IMR-90 (cell line): Measurements from ENCODE around the gene DCHS2. TPM values are rescaled to one million over a fixed set of nuclear protein-coding genes. Genes with fewer than 3 reads are reported as not detected.

Experiments used
- ATAC-seq: fragments of 200-7000 bp; cut with Tn5 transposase; 2 replicates; pipeline ENCODE4 v1.9.1; 2020; ENCODE audit warnings: low read depth, mild to moderate bottlenecking, moderate library complexity
- BruUV-seq: library from RNA; stranded (reverse); fragments of 400-500 nt; replicated peaks from 2 replicates; lab custom pipeline; 2021; lab: Mats Ljungman, UMichigan
- CTCF ChIA-PET: fragments of 300-600 bp; formaldehyde crosslinking; extraction: SDS; loops from one replicate; lab custom pipeline; 2021; ENCODE audit warnings: antibody characterized with exemption; lab: Yijun Ruan, JAX
- POLR2A ChIA-PET: fragments of 300-600 bp; sonication (Branson Sonifier 250); formaldehyde crosslinking; loops from one replicate; lab custom pipeline; 2022; ENCODE audit warnings: antibody characterized with exemption; ENCODE audit not compliant: unreplicated experiment; lab: Charles Lee
- DNase-seq: peaks from one replicate; pipeline ENCODE4 v3.0.0; 2013
- H2AFZ ChIP-seq: replicated peaks from 2 replicates; pipeline ENCODE3; 2013; ENCODE audit warnings: low read length, mild to moderate bottlenecking; ENCODE audit not compliant: poor library complexity
- H2AK5ac ChIP-seq: 2 replicates; pipeline ENCODE4 v1.6.1; 2013; ENCODE audit warnings: low read depth, low read length, inconsistent platforms
- H2AK9ac ChIP-seq: replicated peaks from 2 replicates; pipeline ENCODE3; 2013; ENCODE audit warnings: mild to moderate bottlenecking, low read depth, low read length, moderate library complexity; ENCODE audit not compliant: poor library complexity
- H2BK120ac ChIP-seq: 2 replicates; pipeline ENCODE4 v1.6.1; 2013; ENCODE audit warnings: low read depth, low read length, inconsistent platforms
- H2BK15ac ChIP-seq: 3 replicates; pipeline ENCODE4 v1.6.1; 2013; ENCODE audit warnings: low read depth, low read length, inconsistent platforms
- H2BK20ac ChIP-seq: 2 replicates; pipeline ENCODE4 v1.6.1; 2013; ENCODE audit warnings: low read depth, mild to moderate bottlenecking, inconsistent platforms, low read length, moderate library complexity
- H2BK5ac ChIP-seq: 2 replicates; pipeline ENCODE4 v1.6.1; 2013; ENCODE audit warnings: mild to moderate bottlenecking, low read depth, low read length, inconsistent platforms; ENCODE audit not compliant: poor library complexity, severe bottlenecking
- H3K14ac ChIP-seq: replicated peaks from 2 replicates; pipeline ENCODE4 v1.6.1; 2013; ENCODE audit warnings: low read depth, low read length, inconsistent platforms
- H3K18ac ChIP-seq: 2 replicates; pipeline ENCODE4 v1.6.1; 2013; ENCODE audit warnings: low read depth, low read length, control low read depth
- H3K23ac ChIP-seq: 2 replicates; pipeline ENCODE4 v1.6.1; 2013; ENCODE audit warnings: low read depth, low read length, inconsistent platforms
- H3K27ac ChIP-seq: 2 replicates; pipeline ENCODE4 v1.5.1; 2013; ENCODE audit warnings: mild to moderate bottlenecking, control low read depth, low read length; ENCODE audit not compliant: insufficient read depth
- H3K27me3 ChIP-seq: 2 replicates; pipeline ENCODE4 v1.6.1; 2013; ENCODE audit warnings: low read length; ENCODE audit not compliant: control insufficient read depth, insufficient read depth
- H3K36me3 ChIP-seq: 2 replicates; pipeline ENCODE4 v1.6.1; 2013; ENCODE audit warnings: low read length, mixed read lengths; ENCODE audit not compliant: control insufficient read depth, insufficient read depth
- H3K4ac ChIP-seq: 2 replicates; pipeline ENCODE4 v1.6.1; 2013; ENCODE audit warnings: low read depth, low read length, inconsistent platforms
- H3K4me1 ChIP-seq: 2 replicates; pipeline ENCODE4 v1.6.1; 2013; ENCODE audit warnings: low read length, mixed read lengths; ENCODE audit not compliant: control insufficient read depth, insufficient read depth
- H3K4me2 ChIP-seq: 2 replicates; pipeline ENCODE4 v1.6.1; 2013; ENCODE audit warnings: low read depth, mild to moderate bottlenecking, control low read depth, low read length, moderate library complexity
- H3K4me3 ChIP-seq: 2 replicates; pipeline ENCODE4 v1.5.1; 2013; ENCODE audit warnings: low read depth, mild to moderate bottlenecking, control low read depth, low read length, moderate library complexity; ENCODE audit not compliant: insufficient read depth
- H3K56ac ChIP-seq: 2 replicates; pipeline ENCODE4 v1.6.1; 2013; ENCODE audit warnings: low read length, inconsistent platforms; ENCODE audit not compliant: insufficient read depth; ENCODE audit errors: extremely low read depth
- H3K79me1 ChIP-seq, 2 experiments: 2 replicates each; pipeline ENCODE4 v1.6.1; 2013; ENCODE audit warnings: low read length in 2 of 2, inconsistent platforms in 1 of 2, low read depth in 1 of 2
- H3K9ac ChIP-seq: 2 replicates; pipeline ENCODE4 v1.6.1; 2013; ENCODE audit warnings: low read depth, low read length, control low read depth
- H3K9me1 ChIP-seq: 2 replicates; pipeline ENCODE4 v1.6.1; 2013; ENCODE audit warnings: low read length, inconsistent platforms; ENCODE audit not compliant: insufficient read depth
- H3K9me3 ChIP-seq: 2 replicates; pipeline ENCODE4 v1.6.1; 2013; ENCODE audit warnings: low read length; ENCODE audit not compliant: control insufficient read depth, insufficient read depth
- H4K20me1 ChIP-seq: 2 replicates; pipeline ENCODE4 v1.6.1; 2013; ENCODE audit warnings: low read length, inconsistent platforms; ENCODE audit not compliant: insufficient read depth
- H4K5ac ChIP-seq: 2 replicates; pipeline ENCODE4 v1.6.1; 2013; ENCODE audit warnings: mild to moderate bottlenecking, low read depth, low read length, control low read depth
- H4K8ac ChIP-seq, 2 experiments: 2 replicates each; pipeline ENCODE4 v1.6.1; 2013; ENCODE audit warnings: low read depth in 2 of 2, low read length in 2 of 2, control low read depth in 1 of 2, inconsistent platforms in 1 of 2
- H4K91ac ChIP-seq: 2 replicates; pipeline ENCODE4 v1.6.1; 2013; ENCODE audit warnings: low read depth, low read length, inconsistent platforms; ENCODE audit not compliant: insufficient read depth
- CEBPB ChIP-seq: IDR thresholded peaks from 2 replicates; pipeline ENCODE4 v1.6.1; 2012; ENCODE audit warnings: low read depth, low read length, improper control_type of control experiment
- CHD1 ChIP-seq: IDR thresholded peaks from 2 replicates; pipeline ENCODE4 v1.6.1; 2012; ENCODE audit warnings: low read depth, low read length, improper control_type of control experiment
- FOS ChIP-seq: fragments of 150-350 bp; IDR thresholded peaks from 2 replicates; pipeline ENCODE4 v1.6.1; 2016; ENCODE audit warnings: low read depth, low read length
- MAFK ChIP-seq: IDR thresholded peaks from 2 replicates; pipeline ENCODE4 v1.6.1; 2012; ENCODE audit warnings: low read depth, low read length, improper control_type of control experiment
- MAZ ChIP-seq: IDR thresholded peaks from 2 replicates; pipeline ENCODE4 v1.6.1; 2012; ENCODE audit warnings: low read depth, mild to moderate bottlenecking, low read length, improper control_type of control experiment, moderate library complexity, borderline replicate concordance
- MXI1 ChIP-seq: IDR thresholded peaks from 2 replicates; pipeline ENCODE4 v1.6.1; 2012; ENCODE audit warnings: low read depth, mild to moderate bottlenecking, low read length, moderate library complexity, borderline replicate concordance
- NFE2L2 ChIP-seq: fragments of 150-350 bp; IDR thresholded peaks from 2 replicates; pipeline ENCODE4 v1.6.1; 2016; ENCODE audit warnings: low read depth, mild to moderate bottlenecking, low read length
- POLR2A ChIP-seq: IDR thresholded peaks from 2 replicates; pipeline ENCODE4 v1.6.1; 2012; ENCODE audit warnings: mild to moderate bottlenecking, low read depth, low read length
- RAD21 ChIP-seq: IDR thresholded peaks from 2 replicates; pipeline ENCODE4 v1.6.1; 2012; ENCODE audit warnings: low read length, improper control_type of control experiment
- RCOR1 ChIP-seq: IDR thresholded peaks from 2 replicates; pipeline ENCODE4 v1.6.1; 2012; ENCODE audit warnings: mild to moderate bottlenecking, low read length, improper control_type of control experiment; ENCODE audit not compliant: insufficient replicate concordance
- RFX5 ChIP-seq: IDR thresholded peaks from 2 replicates; pipeline ENCODE4 v1.8.0; 2012; ENCODE audit warnings: low read depth, mild to moderate bottlenecking, low read length, moderate library complexity
- SMC3 ChIP-seq: fragments of 150-350 bp; IDR thresholded peaks from 2 replicates; pipeline ENCODE4 v1.6.1; 2016; ENCODE audit warnings: low read depth, mild to moderate bottlenecking, antibody characterized with exemption, low read length, moderate library complexity
- WGBS, 2 experiments: methylation state at CpG; one replicate each; pipeline versions ENCODE4 v1.1.5 to v1.1.7; 2013; ENCODE audit warnings: missing lambda C conversion rate in 2 of 2; ENCODE audit not compliant: insufficient read length in 1 of 2; ENCODE audit errors: extremely low coverage in 2 of 2; 5-methylcytosine and 5-hydroxymethylcytosine counted together
- dilution Hi-C: fragments of 300-500 bp; cut with HindIII; formaldehyde crosslinking; loops from one replicate; pipeline ENCODE4 v1.14.3; 2018; ENCODE audit warnings: low sequenced_read_pairs; ENCODE audit not compliant: unreplicated experiment
- in situ Hi-C: fragments of 300-500 bp; cut with MboI; formaldehyde crosslinking; loops from 3 replicates; pipeline ENCODE4 v1.14.3; 2019; ENCODE audit warnings: low sequenced_read_pairs, inconsistent platforms, mixed read lengths
- intact Hi-C: fragments of 100-400 bp; cut with micrococcal nuclease; formaldehyde crosslinking; loops from 2 replicates; pipeline ENCODE4 v1.10.0; 2022
- polyA plus RNA-seq, 3 experiments: library from polyadenylated mRNA; depleted of rRNA; stranded (reverse); fragments of >200 nt; gene quantifications; 2 replicates each; pipeline ENCODE4 v1.2.3, GENCODE V29; 2012; ENCODE audit warnings: low replicate concordance in 1 of 3
- total RNA-seq: library from RNA; depleted of rRNA; stranded (reverse); fragments of >200 nt; gene quantifications from 2 replicates; pipeline ENCODE4 v1.2.3, GENCODE V29; 2012
- TF ChIP-seq, protein P1 (sequence below): fragments of 150-350 bp; IDR thresholded peaks from 2 replicates; pipeline ENCODE4 v1.6.1; 2016; ENCODE audit warnings: low read depth, mild to moderate bottlenecking, low read length, moderate library complexity, borderline replicate concordance

DCHS2 gene
- total and polyA plus RNA-seq, 2 of the 4 experiments (the other 2 are of a cell fraction) = not detected

DNA sequence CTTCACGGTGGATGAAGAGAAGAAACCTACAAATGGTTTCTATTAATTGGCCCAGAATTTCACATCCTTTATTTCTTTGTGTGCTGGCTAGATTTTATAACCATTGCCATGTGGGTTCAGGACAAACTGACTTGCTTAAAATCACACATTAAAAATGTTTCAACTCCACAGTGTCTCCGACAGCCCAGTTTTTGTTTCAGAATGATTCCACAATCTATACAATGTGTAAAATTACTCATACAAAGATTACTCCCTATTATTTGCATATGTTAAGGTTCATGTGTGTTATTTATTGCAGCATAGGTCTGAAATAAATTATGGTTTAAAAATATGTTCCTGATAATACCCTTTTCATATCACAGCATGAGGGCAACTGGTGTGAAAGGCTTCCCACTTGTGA lies 20.6 kb downstream of the DCHS2 start:
- H2AK5ac ChIP-seq = no peak overlapping the region
- no peak overlapping the region for H3K18ac ChIP-seq
- CTCF ChIA-PET = interaction anchor here (0.6 kb wide), 1 partner anchor 27 kb away, joined by 3 read pairs; no protein-coding TSS in a partner anchor
- H3K9me1 ChIP-seq = no peaks in the 10 kb centered on the region
- H3K9ac ChIP-seq = no peak overlapping the region
- in situ Hi-C loops (no loop called here), dilution Hi-C loops (no loop called here), intact Hi-C loops (no loop called here)
- no peak overlapping the region for H2BK120ac ChIP-seq
- no peak overlapping the region for H4K91ac ChIP-seq
- H2AFZ ChIP-seq = no peak overlapping the region
- no peaks in the 10 kb centered on the region for H3K79me1 ChIP-seq
- H2BK20ac ChIP-seq = no peak overlapping the region
- no CpG with 5 or more reads among the region's 2 CpGs for WGBS, 2 experiments
- no peak overlapping the region for H2AK9ac ChIP-seq
- H3K9me3 ChIP-seq = no peaks in the 10 kb centered on the region
- TF ChIP-seq RFX5 (no peak), POLR2A (no peak), RAD21 (no peak), MAFK (no peak), RCOR1 (no peak), MXI1 (no peak), MAZ (no peak), CHD1 (no peak), SMC3 (no peak), CEBPB (no peak), NFE2L2 (no peak), FOS (no peak)
- TF ChIP-seq, protein P1, sequence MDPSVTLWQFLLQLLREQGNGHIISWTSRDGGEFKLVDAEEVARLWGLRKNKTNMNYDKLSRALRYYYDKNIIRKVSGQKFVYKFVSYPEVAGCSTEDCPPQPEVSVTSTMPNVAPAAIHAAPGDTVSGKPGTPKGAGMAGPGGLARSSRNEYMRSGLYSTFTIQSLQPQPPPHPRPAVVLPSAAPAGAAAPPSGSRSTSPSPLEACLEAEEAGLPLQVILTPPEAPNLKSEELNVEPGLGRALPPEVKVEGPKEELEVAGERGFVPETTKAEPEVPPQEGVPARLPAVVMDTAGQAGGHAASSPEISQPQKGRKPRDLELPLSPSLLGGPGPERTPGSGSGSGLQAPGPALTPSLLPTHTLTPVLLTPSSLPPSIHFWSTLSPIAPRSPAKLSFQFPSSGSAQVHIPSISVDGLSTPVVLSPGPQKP = no peak
- POLR2A ChIA-PET = no interaction called here
- H3K4ac ChIP-seq = no peak overlapping the region
- H3K36me3 ChIP-seq = no peaks in the 10 kb centered on the region
- H3K4me1 ChIP-seq = no peaks in the 10 kb centered on the region
- H2BK5ac ChIP-seq = no peak overlapping the region
- H3K23ac ChIP-seq = no peak overlapping the region
- H3K56ac ChIP-seq = no peak overlapping the region
- DNase-seq = no peak
- H2BK15ac ChIP-seq = no peak overlapping the region
- H4K5ac ChIP-seq = no peak overlapping the region
- no TSS peak for BruUV-seq
- no peak overlapping the region for H3K4me3 ChIP-seq
- no peak overlapping the region for H3K14ac ChIP-seq
- no peaks in the 10 kb centered on the region for H3K27me3 ChIP-seq
- no peak overlapping the region for H3K4me2 ChIP-seq
- H4K8ac ChIP-seq = no peak overlapping the region
- no peak for ATAC-seq
- H3K27ac ChIP-seq = no peak overlapping the region
- H4K20me1 ChIP-seq = no peaks in the 10 kb centered on the region
